Measurements from ENCODE around the gene DENND11.

DENND11 gene

DNA sequence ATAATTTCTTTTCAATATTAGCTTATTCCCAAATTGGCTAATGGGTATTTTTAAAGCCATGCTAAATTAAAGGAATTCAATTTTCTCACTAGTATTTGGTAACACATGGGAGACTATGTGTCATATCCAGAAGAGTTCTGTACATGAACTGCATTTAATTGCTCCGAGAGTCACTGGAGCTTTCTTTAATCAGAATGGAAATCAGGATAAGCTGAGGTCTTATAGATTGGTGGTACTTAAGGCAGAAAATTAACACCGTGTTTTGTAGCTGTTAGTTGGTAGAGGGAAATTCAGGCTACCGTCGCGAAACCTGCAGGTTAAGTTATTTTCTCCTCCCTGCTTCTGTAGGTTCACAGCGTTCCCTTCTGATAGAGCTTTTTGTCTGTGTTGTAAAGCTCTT, 6.4 kb upstream of the DENND11 start, which contains the start of gene WEE2:
Gene WEE2, plus strand, starts transcription at position 3 of the 400 bp plus-strand sequence. CDS start 406 bp downstream, outside the sequence.
- TF ChIP-seq, protein P1, sequence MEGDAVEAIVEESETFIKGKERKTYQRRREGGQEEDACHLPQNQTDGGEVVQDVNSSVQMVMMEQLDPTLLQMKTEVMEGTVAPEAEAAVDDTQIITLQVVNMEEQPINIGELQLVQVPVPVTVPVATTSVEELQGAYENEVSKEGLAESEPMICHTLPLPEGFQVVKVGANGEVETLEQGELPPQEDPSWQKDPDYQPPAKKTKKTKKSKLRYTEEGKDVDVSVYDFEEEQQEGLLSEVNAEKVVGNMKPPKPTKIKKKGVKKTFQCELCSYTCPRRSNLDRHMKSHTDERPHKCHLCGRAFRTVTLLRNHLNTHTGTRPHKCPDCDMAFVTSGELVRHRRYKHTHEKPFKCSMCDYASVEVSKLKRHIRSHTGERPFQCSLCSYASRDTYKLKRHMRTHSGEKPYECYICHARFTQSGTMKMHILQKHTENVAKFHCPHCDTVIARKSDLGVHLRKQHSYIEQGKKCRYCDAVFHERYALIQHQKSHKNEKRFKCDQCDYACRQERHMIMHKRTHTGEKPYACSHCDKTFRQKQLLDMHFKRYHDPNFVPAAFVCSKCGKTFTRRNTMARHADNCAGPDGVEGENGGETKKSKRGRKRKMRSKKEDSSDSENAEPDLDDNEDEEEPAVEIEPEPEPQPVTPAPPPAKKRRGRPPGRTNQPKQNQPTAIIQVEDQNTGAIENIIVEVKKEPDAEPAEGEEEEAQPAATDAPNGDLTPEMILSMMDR (IDR thresholded peaks at IDR 0.05; ENCODE audit: borderline replicate concordance, insufficient read depth, low read depth, low read length), result no peak

DNA sequence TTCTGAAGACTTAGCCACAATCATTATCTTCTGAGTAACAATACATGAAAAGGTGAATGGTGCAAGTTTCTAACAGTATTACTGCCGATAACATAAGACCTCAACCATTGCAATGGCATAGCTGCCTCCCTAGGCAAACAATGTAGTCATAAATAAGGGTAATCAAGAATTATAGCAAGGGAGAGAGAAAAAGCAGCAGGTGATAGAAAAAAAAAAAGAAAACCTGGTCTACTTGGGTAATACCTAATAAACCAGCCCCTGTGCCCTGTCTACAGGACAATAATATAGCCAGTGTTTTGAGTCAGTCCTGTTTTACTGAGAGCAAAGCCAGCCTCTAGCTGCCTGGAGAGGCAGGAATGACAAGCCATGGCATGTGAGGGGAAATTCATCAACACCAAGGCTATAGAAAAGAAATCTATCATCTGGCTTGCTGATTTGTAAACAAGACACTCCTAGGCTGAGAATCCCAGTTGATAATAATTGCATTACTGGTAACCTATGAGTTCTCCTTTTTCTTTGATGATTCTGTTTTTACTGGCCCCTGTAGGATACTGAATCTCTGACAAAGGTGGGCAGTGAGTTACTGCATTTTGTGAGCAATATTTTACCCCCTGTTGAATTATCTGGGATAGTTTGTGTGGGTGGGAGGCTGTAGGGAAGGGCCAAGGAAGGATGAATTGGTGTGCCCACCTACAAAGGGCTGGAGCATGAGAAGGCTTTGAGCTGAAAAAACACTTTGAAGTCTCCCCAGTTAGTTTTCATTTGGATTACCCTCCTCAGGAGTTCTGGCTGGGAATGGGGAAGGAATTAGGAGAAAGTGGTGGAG, 4.5 kb upstream of the DENND11 start:
- TF ChIP-seq, protein P1 (IDR thresholded peaks at IDR 0.05; ENCODE audit: borderline replicate concordance, insufficient read depth, low read depth, low read length), result no peak
- H3K4me3 ChIP-seq (ENCODE audit: low read depth, low read length), result no peak overlapping the region

More for the DNA sequence above, 6.4 kb upstream of the DENND11 start, which contains the start of gene WEE2:
- no peak within 1 kb of the TSS for H3K4me3 ChIP-seq (ENCODE audit: low read depth, low read length)

DNA sequence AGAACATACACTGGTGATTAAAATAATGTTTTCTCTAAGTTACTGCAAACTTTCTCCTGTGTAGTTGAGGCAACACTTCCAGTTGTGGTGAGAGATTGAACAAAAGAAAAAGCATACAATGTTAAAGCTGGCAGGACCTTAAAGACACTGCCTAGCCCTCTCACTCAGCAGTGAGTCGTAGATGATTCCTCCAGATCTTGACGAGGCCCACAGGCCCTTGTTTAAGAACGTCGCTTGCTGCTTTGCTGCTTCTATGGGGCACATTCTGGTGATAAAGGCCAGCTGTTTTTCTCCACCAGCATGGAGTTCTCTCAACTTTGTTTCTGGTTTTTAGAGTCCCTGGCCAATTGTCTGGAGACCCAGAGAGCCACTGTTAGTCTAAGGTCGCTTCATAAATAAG, 2.8 kb upstream of the DENND11 start:
- no peak overlapping the region for H3K4me3 ChIP-seq (ENCODE audit: low read depth, low read length)
- TF ChIP-seq, protein P1 (IDR thresholded peaks at IDR 0.05; ENCODE audit: borderline replicate concordance, insufficient read depth, low read depth, low read length), result no peak

DNA sequence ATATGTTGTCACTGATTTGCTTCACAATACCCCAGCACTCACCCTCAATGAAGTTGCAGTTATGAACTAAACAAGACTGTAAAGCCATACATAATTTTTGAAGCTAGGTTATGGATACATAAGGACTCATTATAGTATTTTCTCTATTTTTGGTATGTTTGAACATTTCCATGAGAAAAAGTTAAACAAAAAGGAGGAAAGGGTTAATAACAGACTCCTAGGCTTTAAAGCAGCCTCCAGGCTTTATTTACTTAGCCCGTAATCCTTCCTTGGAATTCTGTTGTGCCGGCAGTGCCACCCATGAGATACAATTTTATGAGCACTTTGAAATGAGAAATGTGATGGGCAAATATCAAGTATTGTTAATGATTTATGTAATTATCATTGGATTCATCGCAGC, 2.1 kb upstream of the DENND11 start:
- TF ChIP-seq, protein P1 (IDR thresholded peaks at IDR 0.05; ENCODE audit: borderline replicate concordance, insufficient read depth, low read depth, low read length), result no peak
- no peak overlapping the region for H3K4me3 ChIP-seq (ENCODE audit: low read depth, low read length)

DNA sequence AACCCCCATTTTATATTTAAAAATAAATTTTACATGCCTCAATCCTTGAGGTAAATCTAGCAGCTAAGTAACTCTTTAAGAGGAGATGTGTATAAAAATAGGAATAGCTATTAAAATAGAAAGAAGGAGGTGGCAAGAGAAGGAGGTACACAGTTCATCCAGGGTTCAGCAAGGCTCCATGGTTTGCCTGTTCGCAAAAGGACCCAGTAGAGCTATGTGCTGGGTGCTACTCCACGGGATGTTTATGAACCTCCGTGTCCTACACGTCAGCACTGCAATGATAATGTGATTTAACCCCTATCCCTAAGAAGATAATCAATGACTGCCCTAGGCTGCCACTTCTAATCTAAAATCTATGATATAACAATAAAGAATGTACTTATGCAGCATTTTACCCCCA, 926 bp upstream of the DENND11 start:
- H3K4me3 ChIP-seq (ENCODE audit: low read depth, low read length), result no peak overlapping the region
- TF ChIP-seq, protein P1 (IDR thresholded peaks at IDR 0.05; ENCODE audit: borderline replicate concordance, insufficient read depth, low read depth, low read length), result no peak

DNA sequence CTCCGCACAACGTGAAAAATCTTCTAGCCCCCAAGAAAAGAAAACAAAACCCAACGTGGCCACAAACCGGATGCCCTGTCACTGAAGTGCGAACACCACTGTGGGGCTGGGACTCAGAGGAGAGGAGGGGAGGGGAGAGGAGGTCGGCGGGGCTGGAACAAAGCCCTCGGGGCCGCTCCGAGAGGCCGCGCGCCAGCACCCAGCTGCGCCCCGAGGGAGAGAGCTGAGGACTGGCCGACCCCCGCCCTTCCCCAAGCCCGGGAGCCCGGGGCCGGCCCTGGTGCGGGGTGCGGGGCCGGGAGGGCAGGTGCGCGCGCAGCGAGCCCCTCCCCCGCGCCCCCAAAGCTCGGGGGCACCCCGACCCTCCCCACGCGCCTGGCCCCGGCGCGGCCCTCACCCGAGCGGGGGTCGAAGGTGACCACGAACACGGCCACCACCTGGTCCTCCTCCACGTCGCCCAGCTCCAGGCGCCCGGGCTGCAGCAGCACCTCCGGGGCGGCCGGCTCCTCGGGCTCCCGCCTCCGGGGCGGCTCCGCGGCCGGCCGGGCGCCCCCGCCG, 398 bp downstream of the DENND11 start:
- TF ChIP-seq, protein P1 (IDR thresholded peaks at IDR 0.05; ENCODE audit: borderline replicate concordance, insufficient read depth, low read depth, low read length), result no peak
- H3K4me3 ChIP-seq (ENCODE audit: low read depth, low read length), result peak overlapping the region; percentile 70
